ENCODE results near the gene PLPP2.
"Not testable (repeated sequence)": the region's sequence is repeated elsewhere in the genome, so short reads cannot be mapped to it uniquely, and the experiment has no call there.

PLPP2 gene

GRCh38 chr19:269241-269640 is 22.0 kb downstream of the PLPP2 start:
- DNase-seq (ENCODE audit: low spot score), result no peak

GRCh38 chr19:262125-262524 is 29.1 kb downstream of the PLPP2 start:
- DNase-seq (ENCODE audit: low spot score), result no peak

- not testable (repeated sequence) for DNase-seq (ENCODE audit: low spot score)
Observed at GRCh38 chr19:256804-257203, 34.4 kb downstream of the PLPP2 start.

GRCh38 chr19:252421-253186 is 38.6 kb downstream of the PLPP2 start:
- DNase-seq (ENCODE audit: low spot score), result not testable (repeated sequence)

GRCh38 chr19:246551-246950 is 44.7 kb downstream of the PLPP2 start:
- no peak for DNase-seq (ENCODE audit: low spot score)

GRCh38 chr19:245900-246299 is 45.3 kb downstream of the PLPP2 start:
- not testable (repeated sequence) for DNase-seq (ENCODE audit: low spot score)

GRCh38 chr19:245457-245856 is 45.7 kb downstream of the PLPP2 start:
- DNase-seq (ENCODE audit: low spot score), result no peak
